RWPE1 (cell line): ENCODE results near the gene ST7.

Experiments
- CTCF ChIA-PET: fragments of 350-600 bp; sonication (Branson Sonifier 250); formaldehyde crosslinking; extraction: SDS; loops from one replicate; lab custom pipeline; 2021; lab: Yijun Ruan, JAX
- POLR2A ChIA-PET: fragments of 400-600 bp; formaldehyde crosslinking; extraction: SDS; loops from one replicate; lab custom pipeline; 2020; ENCODE audit warnings: antibody characterized with exemption; ENCODE audit not compliant: low non-redundant PET; lab: Yijun Ruan, JAX
- DNase-seq: peaks from one replicate; pipeline ENCODE4 v3.0.0; 2012; ENCODE audit warnings: low spot score
- H3K27ac ChIP-seq: fragments of 450-650 bp; 2 replicates; pipeline ENCODE4 v1.5.1; 2017
- TF ChIP-seq, protein P1 (sequence below): fragments of 450-650 bp; conservative IDR thresholded peaks from 2 replicates; pipeline ENCODE4 v1.5.1; 2017; ENCODE audit warnings: low read depth, mild to moderate bottlenecking

ST7 gene

DNA sequence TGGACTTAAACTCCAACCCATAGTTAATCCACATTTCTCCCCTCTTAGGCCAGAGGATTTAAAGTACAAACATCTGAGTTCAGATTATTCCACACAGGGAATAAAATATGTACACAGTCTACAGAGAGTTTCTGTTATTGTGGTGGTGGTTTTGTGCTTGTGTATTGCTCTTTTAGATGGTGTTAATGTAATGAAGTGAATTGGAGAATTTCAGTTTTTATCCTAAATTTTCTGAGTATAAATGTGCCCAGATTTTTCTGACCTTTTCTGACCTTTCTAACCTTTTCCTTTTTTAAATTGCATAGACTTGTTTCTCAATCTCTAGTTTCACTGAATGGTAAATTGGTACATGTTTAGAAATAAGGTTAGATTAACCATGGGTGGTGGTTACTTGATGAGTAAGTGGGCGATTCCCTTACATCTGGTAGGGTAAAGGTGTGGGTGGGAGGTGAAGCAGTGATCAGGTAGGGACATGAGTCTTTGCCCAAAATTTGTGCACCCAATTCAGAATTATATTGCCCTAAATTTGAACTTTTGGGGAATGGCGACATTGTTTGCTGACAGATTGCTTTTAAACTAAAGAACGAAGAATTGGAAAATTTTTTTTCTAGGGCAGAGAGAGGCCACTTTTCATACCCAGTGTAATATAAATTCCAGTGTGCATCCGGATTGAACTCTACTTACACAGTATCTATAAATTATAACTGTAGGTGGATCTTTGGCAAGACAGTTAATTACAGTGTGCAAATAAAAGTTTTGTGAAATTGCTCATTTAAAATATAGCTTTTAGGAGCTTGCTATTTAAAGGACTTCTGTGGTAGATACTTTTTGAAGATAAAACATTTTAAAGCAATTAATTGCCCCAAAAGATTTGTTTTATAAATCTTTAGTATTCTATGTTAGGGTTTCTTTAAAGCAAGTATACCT, 62.2 kb downstream of the ST7 start:
- no peak overlapping the region for H3K27ac ChIP-seq
- ChIA-PET CTCF (no interaction called here), POLR2A (no interaction called here)
- TF ChIP-seq, protein P1, sequence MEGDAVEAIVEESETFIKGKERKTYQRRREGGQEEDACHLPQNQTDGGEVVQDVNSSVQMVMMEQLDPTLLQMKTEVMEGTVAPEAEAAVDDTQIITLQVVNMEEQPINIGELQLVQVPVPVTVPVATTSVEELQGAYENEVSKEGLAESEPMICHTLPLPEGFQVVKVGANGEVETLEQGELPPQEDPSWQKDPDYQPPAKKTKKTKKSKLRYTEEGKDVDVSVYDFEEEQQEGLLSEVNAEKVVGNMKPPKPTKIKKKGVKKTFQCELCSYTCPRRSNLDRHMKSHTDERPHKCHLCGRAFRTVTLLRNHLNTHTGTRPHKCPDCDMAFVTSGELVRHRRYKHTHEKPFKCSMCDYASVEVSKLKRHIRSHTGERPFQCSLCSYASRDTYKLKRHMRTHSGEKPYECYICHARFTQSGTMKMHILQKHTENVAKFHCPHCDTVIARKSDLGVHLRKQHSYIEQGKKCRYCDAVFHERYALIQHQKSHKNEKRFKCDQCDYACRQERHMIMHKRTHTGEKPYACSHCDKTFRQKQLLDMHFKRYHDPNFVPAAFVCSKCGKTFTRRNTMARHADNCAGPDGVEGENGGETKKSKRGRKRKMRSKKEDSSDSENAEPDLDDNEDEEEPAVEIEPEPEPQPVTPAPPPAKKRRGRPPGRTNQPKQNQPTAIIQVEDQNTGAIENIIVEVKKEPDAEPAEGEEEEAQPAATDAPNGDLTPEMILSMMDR: no peak
- no peak for DNase-seq

DNA sequence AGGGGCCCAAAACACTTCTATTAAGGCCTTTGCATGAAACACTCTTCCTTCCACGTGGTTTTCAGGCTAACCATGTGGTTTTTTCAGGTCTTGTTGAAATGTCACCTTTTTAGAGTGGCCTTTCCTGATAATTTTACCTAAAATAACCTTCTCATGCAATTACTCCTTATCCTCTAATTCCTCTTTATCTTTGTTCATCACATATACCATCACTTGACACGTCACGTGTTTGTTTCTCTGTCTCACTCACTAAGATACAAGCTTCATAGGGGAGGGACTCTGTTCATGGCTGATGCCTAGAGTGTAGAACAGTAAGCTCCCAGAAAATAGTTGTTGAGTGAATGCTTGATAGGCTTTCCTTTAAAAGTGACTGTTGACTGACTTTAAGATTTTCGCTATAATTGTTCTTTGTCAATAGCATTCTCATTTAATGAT, 63.7 kb downstream of the ST7 start:
- no peak overlapping the region for H3K27ac ChIP-seq
- DNase-seq: no peak
- CTCF ChIA-PET: no interaction called here
- POLR2A ChIA-PET: no interaction called here
- TF ChIP-seq, protein P1: no peak

DNA sequence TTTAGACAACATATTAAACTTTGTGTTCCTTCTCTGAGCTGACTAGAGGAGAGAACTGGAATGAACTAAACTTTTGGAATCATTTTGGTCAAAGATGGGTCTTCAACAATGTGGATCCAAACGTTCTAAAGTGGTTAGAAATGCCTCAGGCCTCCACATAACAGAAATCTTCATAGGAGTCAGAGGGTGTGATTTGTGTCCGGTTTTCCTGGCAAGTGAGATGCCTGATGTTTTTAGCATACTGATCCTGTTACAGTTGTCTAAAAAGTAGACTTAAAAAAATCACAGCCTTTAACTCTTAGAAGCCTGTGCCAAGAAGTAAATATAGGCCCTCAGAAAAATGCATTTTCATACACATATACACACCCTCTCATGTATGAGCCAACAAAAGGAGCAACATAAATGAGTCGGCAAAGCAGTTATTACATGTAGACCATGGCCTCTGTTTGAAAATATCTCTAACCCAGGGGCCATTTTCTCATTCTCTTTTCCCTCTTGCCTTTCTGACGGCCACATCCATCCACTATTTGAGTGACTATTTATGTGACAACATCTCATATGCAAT, 64.5 kb downstream of the ST7 start:
- POLR2A ChIA-PET: no interaction called here

DNA sequence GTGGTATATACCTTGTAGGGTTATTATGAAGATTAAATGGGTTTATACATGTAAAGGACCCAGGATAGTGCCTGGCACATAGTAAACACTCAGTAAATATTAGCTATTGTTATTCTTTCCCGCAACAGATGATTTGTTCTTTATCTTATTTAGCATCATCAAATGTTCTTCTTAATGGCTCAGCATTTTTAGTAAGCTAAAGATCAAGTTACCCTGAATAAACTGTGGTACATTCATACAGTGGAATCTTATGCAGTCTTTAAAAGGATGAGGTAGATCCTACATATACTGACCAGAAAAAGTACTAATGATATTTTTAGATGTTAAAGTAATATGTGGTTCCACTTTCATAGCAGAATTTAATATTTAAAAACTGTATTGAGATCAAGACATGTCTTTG, 65.4 kb downstream of the ST7 start:
- H3K27ac ChIP-seq: no peak overlapping the region
- no peak for DNase-seq
- TF ChIP-seq, protein P1: no peak
- ChIA-PET CTCF (no interaction called here), POLR2A (no interaction called here)

More for the DNA sequence above, 64.5 kb downstream of the ST7 start:
- no peak for DNase-seq
- no peak overlapping the region for H3K27ac ChIP-seq
- TF ChIP-seq, protein P1: no peak
- CTCF ChIA-PET: no interaction called here

- H3K27ac ChIP-seq: no peak overlapping the region
- DNase-seq: peak; percentile 19
- CTCF ChIA-PET: no interaction called here
- POLR2A ChIA-PET: no interaction called here
- TF ChIP-seq, protein P1: no peak
These were observed 66.0 kb downstream of the ST7 start for GRCh38 chr7:117019287-117019686.

DNA sequence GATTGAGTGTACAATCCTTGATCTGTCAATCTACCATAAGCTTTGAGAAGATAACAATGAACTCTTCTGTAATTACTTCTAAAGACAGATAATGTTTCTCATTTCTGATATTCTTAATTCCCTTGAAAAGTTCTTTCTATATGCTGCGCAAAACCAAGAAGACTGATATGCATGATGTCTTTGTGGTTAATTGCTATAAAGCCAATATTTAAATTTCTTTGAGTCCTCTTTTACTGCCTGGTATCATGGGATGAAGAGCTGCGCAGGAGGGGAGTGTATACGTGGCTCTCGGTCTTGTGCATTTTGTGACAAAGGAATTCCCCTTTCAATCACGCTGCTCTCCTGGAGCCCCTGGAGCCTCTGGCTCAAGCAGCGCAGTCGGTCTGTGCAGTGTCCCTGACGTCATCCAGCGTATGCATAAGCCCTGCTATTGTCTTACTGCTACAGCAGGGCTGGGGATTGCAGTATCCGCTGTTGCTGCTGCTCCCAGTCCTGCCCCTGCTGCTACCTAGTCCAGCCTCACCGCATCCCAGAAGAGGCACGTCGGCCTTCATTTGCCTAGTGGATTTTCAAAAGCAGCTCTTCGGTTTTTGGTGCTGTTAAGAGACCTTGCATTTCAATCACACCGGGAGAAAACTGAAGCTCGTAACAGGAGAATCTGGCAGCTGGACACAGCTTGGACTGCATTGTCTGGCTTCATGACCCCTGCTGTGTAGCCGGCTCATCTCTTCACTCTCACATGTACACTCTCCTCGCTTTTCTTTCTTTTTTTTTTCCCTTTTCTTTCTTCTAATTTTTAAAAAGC, 66.7 kb downstream of the ST7 start:
- no peak overlapping the region for H3K27ac ChIP-seq
- ChIA-PET CTCF (no interaction called here), POLR2A (no interaction called here)
- TF ChIP-seq, protein P1: no peak
- DNase-seq: peak; percentile 10
